ENCODE data around the gene MEMO1. TPM values are rescaled to one million over a fixed set of nuclear protein-coding genes. Genes with fewer than 3 reads are reported as not detected.
"Not testable (repeated sequence)": the region's sequence is repeated elsewhere in the genome, so short reads cannot be mapped to it uniquely, and the experiment has no call there.

MEMO1 gene
- total and polyA plus RNA-seq, 2 experiments from 2014 or later, result 43.9 to 58.8 TPM

GRCh38 chr2:31969178-31969577, 41.6 kb downstream of the MEMO1 start:
- DNase-seq (ENCODE audit: low spot score), result no peak
- H3K27me3 ChIP-seq, result no peaks in the 10 kb centered on the region
- H2AFZ ChIP-seq, result no peak overlapping the region
- TF ChIP-seq EZH2phosphoT487 (IDR thresholded peaks at IDR 0.05; ENCODE audit: low read depth, severe bottlenecking, unreplicated experiment) (no peak), EZH2 (IDR thresholded peaks at IDR 0.05; ENCODE audit: borderline replicate concordance) (no peak), CTCF (IDR thresholded peaks at IDR 0.05; ENCODE audit: poor library complexity) (no peak)
- peaks cover 98% of the 10 kb centered on the region for H3K79me2 ChIP-seq
- peaks cover 25% of the 10 kb centered on the region for H4K20me1 ChIP-seq (ENCODE audit: insufficient read depth, poor library complexity, severe bottlenecking)
- no peak overlapping the region for H3K4me2 ChIP-seq
- no peak overlapping the region for H3K4me3 ChIP-seq
- H3K4me1 ChIP-seq (ENCODE audit: insufficient read depth), result no peaks in the 10 kb centered on the region
- 95% methylated on average over 4 of the region's 4 CpGs for WGBS (ENCODE audit: low lambda C conversion rate, missing lambda C conversion rate)
- H3K9me3 ChIP-seq (ENCODE audit: low read depth), result no peaks in the 10 kb centered on the region
- H3K9me2 ChIP-seq (replicated peaks; ENCODE audit: insufficient read depth), result no peaks in the 10 kb centered on the region
- no peaks in the 10 kb centered on the region for H3K36me3 ChIP-seq (replicated peaks; ENCODE audit: insufficient read depth, low read depth)
- no peak overlapping the region for H3K27ac ChIP-seq

- Histone ChIP-seq H2AFZ (no peak overlapping the region), H3K79me2 (peaks cover 98% of the 10 kb centered on the region), H3K4me3 (no peak overlapping the region), H3K9me3 (ENCODE audit: low read depth) (no peaks in the 10 kb centered on the region), H3K9me2 (replicated peaks; ENCODE audit: insufficient read depth) (no peaks in the 10 kb centered on the region), H3K27me3 (no peaks in the 10 kb centered on the region), H3K36me3 (replicated peaks; ENCODE audit: insufficient read depth, low read depth) (no peaks in the 10 kb centered on the region), H3K27ac (no peak overlapping the region), H3K4me2 (no peak overlapping the region), H4K20me1 (ENCODE audit: insufficient read depth, poor library complexity, severe bottlenecking) (peaks cover 19% of the 10 kb centered on the region), H3K4me1 (ENCODE audit: insufficient read depth) (no peaks in the 10 kb centered on the region)
- no peak for DNase-seq (ENCODE audit: low spot score)
- TF ChIP-seq EZH2phosphoT487 (IDR thresholded peaks at IDR 0.05; ENCODE audit: low read depth, severe bottlenecking, unreplicated experiment) (no peak), EZH2 (IDR thresholded peaks at IDR 0.05; ENCODE audit: borderline replicate concordance) (no peak), CTCF (IDR thresholded peaks at IDR 0.05; ENCODE audit: poor library complexity) (no peak)
- WGBS (ENCODE audit: low lambda C conversion rate, missing lambda C conversion rate), result 86% methylated on average over 1 of the region's 1 CpG
These were observed 43.0 kb downstream of the MEMO1 start for GRCh38 chr2:31967790-31968189.

- not testable (repeated sequence) for H3K4me3 ChIP-seq; H3K9me2 ChIP-seq (replicated peaks; ENCODE audit: insufficient read depth); H3K9me3 ChIP-seq (ENCODE audit: low read depth); H3K27ac ChIP-seq; H3K36me3 ChIP-seq (replicated peaks; ENCODE audit: insufficient read depth, low read depth); H3K27me3 ChIP-seq; H2AFZ ChIP-seq; DNase-seq (ENCODE audit: low spot score); H3K4me2 ChIP-seq; H3K4me1 ChIP-seq (ENCODE audit: insufficient read depth)
- WGBS (ENCODE audit: low lambda C conversion rate, missing lambda C conversion rate), result 99% methylated on average over 6 of the region's 6 CpGs
- Histone ChIP-seq H3K79me2 (peaks cover 98% of the 10 kb centered on the region), H4K20me1 (ENCODE audit: insufficient read depth, poor library complexity, severe bottlenecking) (peaks cover 22% of the 10 kb centered on the region)
These were observed 44.4 kb downstream of the MEMO1 start for GRCh38 chr2:31966402-31966801.

DNA sequence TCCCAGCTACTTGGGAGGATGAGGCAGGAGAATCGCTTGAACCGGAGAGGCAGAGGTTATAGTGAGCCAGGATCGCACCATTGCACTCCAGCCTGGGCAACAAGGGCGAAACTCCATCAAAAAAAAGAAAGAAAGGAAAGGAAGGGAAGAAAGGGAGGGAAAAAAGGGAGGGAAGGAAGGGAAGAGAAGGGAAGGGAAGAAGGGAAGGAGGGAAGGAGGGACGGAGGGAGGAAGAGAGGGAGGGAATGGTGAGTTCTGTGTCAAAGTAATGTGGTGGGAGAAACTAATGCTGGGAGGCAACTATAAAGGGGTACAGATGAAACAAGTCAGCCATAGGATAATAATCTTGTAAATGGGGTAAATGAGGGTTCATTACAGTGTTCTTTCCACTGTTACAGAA, 45.7 kb downstream of the MEMO1 start:
- no peaks in the 10 kb centered on the region for H3K36me3 ChIP-seq (replicated peaks; ENCODE audit: insufficient read depth, low read depth)
- no peak overlapping the region for H3K4me2 ChIP-seq
- 90% methylated on average over 4 of the region's 5 CpGs for WGBS (ENCODE audit: low lambda C conversion rate, missing lambda C conversion rate)
- peaks cover 97% of the 10 kb centered on the region for H3K79me2 ChIP-seq
- no peaks in the 10 kb centered on the region for H3K9me2 ChIP-seq (replicated peaks; ENCODE audit: insufficient read depth)
- no peak for DNase-seq (ENCODE audit: low spot score)
- H4K20me1 ChIP-seq (ENCODE audit: insufficient read depth, poor library complexity, severe bottlenecking), result peaks cover 22% of the 10 kb centered on the region
- H3K4me1 ChIP-seq (ENCODE audit: insufficient read depth), result no peaks in the 10 kb centered on the region
- H3K9me3 ChIP-seq (ENCODE audit: low read depth), result no peaks in the 10 kb centered on the region
- H3K27ac ChIP-seq, result no peak overlapping the region
- no peak overlapping the region for H2AFZ ChIP-seq
- TF ChIP-seq CTCF (IDR thresholded peaks at IDR 0.05; ENCODE audit: poor library complexity) (no peak), EZH2 (IDR thresholded peaks at IDR 0.05; ENCODE audit: borderline replicate concordance) (no peak), EZH2phosphoT487 (IDR thresholded peaks at IDR 0.05; ENCODE audit: low read depth, severe bottlenecking, unreplicated experiment) (no peak)
- H3K27me3 ChIP-seq, result no peaks in the 10 kb centered on the region
- no peak overlapping the region for H3K4me3 ChIP-seq

Data from hepatocyte (in vitro differentiated cells).